Measurements from ENCODE around the gene XPO5. TPM values are rescaled to one million over a fixed set of nuclear protein-coding genes. Genes with fewer than 3 reads are reported as not detected.

XPO5 gene
- 58.1 TPM for polyA plus RNA-seq (2013, experiment 1 of 2)
- polyA plus RNA-seq (2013, experiment 2 of 2): 53.9 TPM

DNA sequence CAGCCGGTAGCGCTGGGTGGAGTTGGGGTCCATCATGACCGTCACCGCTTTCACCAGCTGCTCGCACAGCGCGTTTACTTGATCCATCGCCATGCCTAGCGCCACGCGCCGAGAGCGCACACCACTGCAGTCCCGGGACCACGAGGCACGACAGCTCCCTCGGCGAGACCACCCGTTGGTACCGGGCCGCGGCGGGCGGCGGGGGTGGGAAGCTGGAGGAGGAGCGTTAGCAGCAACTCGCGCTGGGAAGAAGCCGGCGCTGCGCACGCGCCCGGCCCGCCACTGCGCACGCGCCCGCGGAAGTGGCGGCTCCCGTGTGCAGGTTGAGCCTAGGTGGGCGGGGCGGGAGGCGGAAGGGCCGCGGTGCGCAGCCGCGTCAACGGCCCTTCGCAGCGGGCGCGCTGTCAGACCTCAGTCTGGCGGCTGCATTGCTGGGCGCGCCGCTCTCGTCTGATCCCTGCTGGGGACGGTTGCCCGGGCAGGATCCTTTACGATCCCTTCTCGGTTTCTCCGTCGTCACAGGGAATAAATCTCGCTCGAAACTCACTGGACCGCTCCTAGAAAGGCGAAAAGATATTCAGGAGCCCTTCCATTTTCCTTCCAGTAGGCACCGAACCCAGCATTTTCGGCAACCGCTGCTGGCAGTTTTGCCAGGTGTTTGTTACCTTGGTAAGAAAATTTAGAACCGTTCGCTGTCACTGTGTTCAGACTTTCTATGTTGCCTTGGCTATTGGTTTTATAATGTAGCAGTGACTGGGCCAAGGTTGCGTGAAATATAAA, at the start of gene XPO5, which contains the start of gene POLH:
Gene XPO5 (minus strand): TSS at position 267 of the 780 bp plus-strand sequence. CDS start 174 bp downstream, at position 93.
Gene POLH (plus strand): TSS at position 414 of the 780 bp plus-strand sequence. CDS start 6,135 bp downstream, outside the sequence.
- peaks cover 6% of the 10 kb centered on the region; the same call in 1 of the 2 replicates for H3K4me1 ChIP-seq (ENCODE audit: insufficient read depth, low read length)
- no peaks in the 10 kb centered on the region for H3K27me3 ChIP-seq (ENCODE audit: insufficient read depth, low read length)
- H3K9ac ChIP-seq (ENCODE audit: low read depth, low read length): peak within 1 kb of the TSS; percentile 86
- no peaks in the 10 kb centered on the region for H3K9me3 ChIP-seq (ENCODE audit: insufficient read depth, low read depth, low read length)
- peaks cover 26% of the 10 kb centered on the region for H3K36me3 ChIP-seq (ENCODE audit: insufficient read depth, low read length)
- H3K27ac ChIP-seq (ENCODE audit: low read depth, low read length): peak within 1 kb of the TSS; percentile 57
- WGBS: under 1% methylated on average over 76 of the region's 76 CpGs
- H3K4me3 ChIP-seq (ENCODE audit: low read length): peak within 1 kb of the TSS; percentile 74

GRCh38 chr6:43625393-43625992, 49.7 kb upstream of the XPO5 start:
- no peaks in the 10 kb centered on the region for H3K9me3 ChIP-seq (ENCODE audit: insufficient read depth, low read depth, low read length)
- no peak overlapping the region for H3K4me3 ChIP-seq (ENCODE audit: low read length)
- no peaks in the 10 kb centered on the region for H3K27me3 ChIP-seq (ENCODE audit: insufficient read depth, low read length)
- no peak overlapping the region for H3K27ac ChIP-seq (ENCODE audit: low read depth, low read length)
- no peak overlapping the region for H3K9ac ChIP-seq (ENCODE audit: low read depth, low read length)
- peaks cover 69% of the 10 kb centered on the region for H3K36me3 ChIP-seq (ENCODE audit: insufficient read depth, low read length)
- no peaks in the 10 kb centered on the region for H3K4me1 ChIP-seq (ENCODE audit: insufficient read depth, low read length)
- WGBS: 94% methylated on average over 16 of the region's 16 CpGs

DNA sequence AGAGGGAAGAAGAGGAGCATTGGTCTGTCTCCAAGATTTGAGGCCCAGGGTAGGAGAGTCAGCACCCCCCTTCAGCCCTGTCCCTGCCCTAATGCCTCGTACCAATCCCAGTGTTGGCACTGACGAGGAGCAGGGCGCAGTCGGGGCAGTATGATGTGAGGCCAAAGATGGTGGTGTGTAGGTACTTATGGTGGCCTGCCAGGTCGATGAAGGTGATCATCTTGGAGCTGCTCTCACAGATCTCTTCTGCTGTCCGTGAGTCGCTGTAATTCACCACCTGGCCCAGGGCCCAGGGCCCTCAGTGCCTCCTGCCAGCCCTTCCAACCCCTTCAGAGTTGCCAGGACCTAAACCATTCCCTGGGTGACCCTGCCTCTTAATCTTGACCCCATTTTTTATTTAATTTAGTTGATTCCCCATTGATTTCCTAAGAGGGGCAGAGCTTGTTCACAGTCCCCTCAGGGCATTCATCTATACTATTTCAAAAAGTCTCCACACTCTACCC, 49.0 kb upstream of the XPO5 start:
- 96% methylated on average over 7 of the region's 7 CpGs for WGBS
- Histone ChIP-seq H3K27ac (ENCODE audit: low read depth, low read length) (no peak overlapping the region), H3K4me1 (ENCODE audit: insufficient read depth, low read length) (no peaks in the 10 kb centered on the region), H3K9ac (ENCODE audit: low read depth, low read length) (no peak overlapping the region), H3K4me3 (ENCODE audit: low read length) (no peak overlapping the region), H3K36me3 (ENCODE audit: insufficient read depth, low read length) (peaks cover 75% of the 10 kb centered on the region), H3K9me3 (ENCODE audit: insufficient read depth, low read depth, low read length) (no peaks in the 10 kb centered on the region), H3K27me3 (ENCODE audit: insufficient read depth, low read length) (no peaks in the 10 kb centered on the region)

GRCh38 chr6:43623880-43624785, 48.3 kb upstream of the XPO5 start:
- 94% methylated on average over 12 of the region's 12 CpGs for WGBS
- Histone ChIP-seq H3K4me3 (ENCODE audit: low read length) (no peak overlapping the region), H3K27ac (ENCODE audit: low read depth, low read length) (no peak overlapping the region), H3K4me1 (ENCODE audit: insufficient read depth, low read length) (no peaks in the 10 kb centered on the region), H3K27me3 (ENCODE audit: insufficient read depth, low read length) (no peaks in the 10 kb centered on the region), H3K36me3 (ENCODE audit: insufficient read depth, low read length) (peaks cover 82% of the 10 kb centered on the region), H3K9ac (ENCODE audit: low read depth, low read length) (no peak overlapping the region), H3K9me3 (ENCODE audit: insufficient read depth, low read depth, low read length) (no peaks in the 10 kb centered on the region)

- H3K4me3 ChIP-seq (ENCODE audit: low read length): no peak overlapping the region
- H3K36me3 ChIP-seq (ENCODE audit: insufficient read depth, low read length): peaks cover 83% of the 10 kb centered on the region
- WGBS: 95% methylated on average over 10 of the region's 10 CpGs
- H3K27ac ChIP-seq (ENCODE audit: low read depth, low read length): no peak overlapping the region
- H3K4me1 ChIP-seq (ENCODE audit: insufficient read depth, low read length): no peaks in the 10 kb centered on the region
- no peaks in the 10 kb centered on the region for H3K9me3 ChIP-seq (ENCODE audit: insufficient read depth, low read depth, low read length)
- no peaks in the 10 kb centered on the region for H3K27me3 ChIP-seq (ENCODE audit: insufficient read depth, low read length)
- no peak overlapping the region for H3K9ac ChIP-seq (ENCODE audit: low read depth, low read length)
These were observed 46.7 kb upstream of the XPO5 start for GRCh38 chr6:43622541-43622940.

DNA sequence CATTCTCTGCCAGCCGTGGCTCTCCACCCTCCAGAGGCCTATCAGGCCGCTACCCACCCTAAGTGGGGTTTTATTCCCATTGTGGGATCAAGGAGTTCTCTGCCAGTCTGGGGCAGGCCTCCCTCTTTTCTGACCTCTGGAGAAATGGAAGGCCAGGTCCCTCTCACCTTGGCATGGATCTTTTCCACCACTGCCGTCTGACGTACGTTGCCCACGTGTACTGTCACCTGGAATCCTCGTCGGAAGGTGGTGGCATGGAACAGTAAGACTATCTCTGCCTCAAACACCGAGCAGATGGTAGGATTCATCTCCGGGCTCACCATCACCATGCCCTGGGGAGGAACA, 46.0 kb upstream of the XPO5 start:
- Histone ChIP-seq H3K4me1 (ENCODE audit: insufficient read depth, low read length) (no peaks in the 10 kb centered on the region), H3K36me3 (ENCODE audit: insufficient read depth, low read length) (peaks cover 76% of the 10 kb centered on the region), H3K9me3 (ENCODE audit: insufficient read depth, low read depth, low read length) (no peaks in the 10 kb centered on the region), H3K27me3 (ENCODE audit: insufficient read depth, low read length) (no peaks in the 10 kb centered on the region), H3K27ac (ENCODE audit: low read depth, low read length) (no peak overlapping the region), H3K9ac (ENCODE audit: low read depth, low read length) (no peak overlapping the region), H3K4me3 (ENCODE audit: low read length) (no peak overlapping the region)
- WGBS: 96% methylated on average over 10 of the region's 10 CpGs

GRCh38 chr6:43621078-43621835, 45.4 kb upstream of the XPO5 start:
- no peaks in the 10 kb centered on the region for H3K4me1 ChIP-seq (ENCODE audit: insufficient read depth, low read length)
- no peaks in the 10 kb centered on the region for H3K27me3 ChIP-seq (ENCODE audit: insufficient read depth, low read length)
- no peaks in the 10 kb centered on the region for H3K9me3 ChIP-seq (ENCODE audit: insufficient read depth, low read depth, low read length)
- H3K27ac ChIP-seq (ENCODE audit: low read depth, low read length): no peak overlapping the region
- peaks cover 71% of the 10 kb centered on the region for H3K36me3 ChIP-seq (ENCODE audit: insufficient read depth, low read length)
- 96% methylated on average over 12 of the region's 12 CpGs for WGBS
- no peak overlapping the region for H3K4me3 ChIP-seq (ENCODE audit: low read length)
- H3K9ac ChIP-seq (ENCODE audit: low read depth, low read length): no peak overlapping the region

- Histone ChIP-seq H3K27ac (ENCODE audit: low read depth, low read length) (no peak overlapping the region), H3K36me3 (ENCODE audit: insufficient read depth, low read length) (peaks cover 46% of the 10 kb centered on the region), H3K9ac (ENCODE audit: low read depth, low read length) (no peak overlapping the region), H3K27me3 (ENCODE audit: insufficient read depth, low read length) (no peaks in the 10 kb centered on the region), H3K4me1 (ENCODE audit: insufficient read depth, low read length) (no peaks in the 10 kb centered on the region), H3K4me3 (ENCODE audit: low read length) (no peak overlapping the region), H3K9me3 (ENCODE audit: insufficient read depth, low read depth, low read length) (no peaks in the 10 kb centered on the region)
- WGBS: 92% methylated on average over 9 of the region's 9 CpGs
These were observed 41.1 kb upstream of the XPO5 start for GRCh38 chr6:43616725-43617472.

- H3K27ac ChIP-seq (ENCODE audit: low read depth, low read length): no peak overlapping the region
- no peaks in the 10 kb centered on the region for H3K27me3 ChIP-seq (ENCODE audit: insufficient read depth, low read length)
- WGBS: 94% methylated on average over 3 of the region's 3 CpGs
- no peak overlapping the region for H3K4me3 ChIP-seq (ENCODE audit: low read length)
- peaks cover 41% of the 10 kb centered on the region for H3K36me3 ChIP-seq (ENCODE audit: insufficient read depth, low read length)
- H3K9me3 ChIP-seq (ENCODE audit: insufficient read depth, low read depth, low read length): no peaks in the 10 kb centered on the region
- no peak overlapping the region for H3K9ac ChIP-seq (ENCODE audit: low read depth, low read length)
- no peaks in the 10 kb centered on the region for H3K4me1 ChIP-seq (ENCODE audit: insufficient read depth, low read length)
These were observed 38.5 kb upstream of the XPO5 start for GRCh38 chr6:43614396-43614730.
